Smooth muscle cell (in vitro differentiated cells): Measurements from ENCODE around the gene NPC1L1. TPM values are rescaled to one million over a fixed set of nuclear protein-coding genes. Genes with fewer than 3 reads are reported as not detected.
A peak's percentile ranks its signal among the peaks of the same experiment; 100 is the strongest.

Experiments used
- DNase-seq: peaks from one replicate; lab custom pipeline; 2025; ENCODE audit not compliant: unreplicated experiment; lab: John Stamatoyannopoulos, UW
- H2AFZ ChIP-seq: fragments of 200-600 bp; sonication (generic); 2 replicates; pipeline ENCODE4 v1.6.0; 2016; ENCODE audit warnings: antibody characterized with exemption, low read depth, mild to moderate bottlenecking
- H3F3A ChIP-seq: fragments of 200-600 bp; sonication (generic); 2 replicates; pipeline ENCODE4 v1.6.0; 2017; ENCODE audit warnings: antibody characterized with exemption, low read depth
- H3K27ac ChIP-seq: fragments of 200-600 bp; sonication (generic); 2 replicates; pipeline ENCODE4 v1.5.1; 2016; ENCODE audit warnings: low read depth, mild to moderate bottlenecking
- H3K27me3 ChIP-seq: fragments of 200-600 bp; sonication (generic); 2 replicates; pipeline ENCODE4 v1.6.1; 2016; ENCODE audit warnings: low read depth, mild to moderate bottlenecking
- H3K36me3 ChIP-seq: fragments of 200-600 bp; sonication (generic); 2 replicates; pipeline ENCODE4 v1.5.1; 2016; ENCODE audit warnings: low read depth
- H3K4me1 ChIP-seq: fragments of 200-600 bp; sonication (generic); 2 replicates; pipeline ENCODE4 v1.5.1; 2016; ENCODE audit warnings: low read depth
- H3K4me2 ChIP-seq: fragments of 200-600 bp; sonication (generic); 2 replicates; pipeline ENCODE4 v1.6.0; 2016; ENCODE audit warnings: mild to moderate bottlenecking
- H3K4me3 ChIP-seq: fragments of 200-600 bp; sonication (generic); 2 replicates; pipeline ENCODE4 v1.5.1; 2016; ENCODE audit warnings: mild to moderate bottlenecking
- H3K79me2 ChIP-seq: fragments of 200-600 bp; sonication (generic); 2 replicates; pipeline ENCODE4 v1.6.0; 2016; ENCODE audit warnings: low read depth, mild to moderate bottlenecking
- H3K9ac ChIP-seq: fragments of 200-600 bp; sonication (generic); 2 replicates; pipeline ENCODE4 v1.6.0; 2016; ENCODE audit warnings: low read depth
- H3K9me3 ChIP-seq: fragments of 200-600 bp; sonication (generic); replicated peaks from 2 replicates; pipeline ENCODE4 v1.5.1; 2016; ENCODE audit warnings: low read depth
- H4K20me1 ChIP-seq: fragments of 200-600 bp; sonication (generic); 2 replicates; pipeline ENCODE4 v1.6.0; 2016; ENCODE audit warnings: low read depth
- WGBS: methylation state at CpG from one replicate; pipeline ENCODE4 v1.1.7; 2016; ENCODE audit warnings: low lambda C conversion rate; 5-methylcytosine and 5-hydroxymethylcytosine counted together
- polyA plus RNA-seq: library from polyadenylated mRNA; unstranded; fragments of >200 nt; fragmentation: Nextera tagmentation; extraction: Ambion mirVana; gene quantifications from 2 replicates; pipeline ENCODE4 v1.2.1, GENCODE V29; 2016
- total RNA-seq: library from RNA; depleted of rRNA; stranded (reverse); fragments of >200 nt; gene quantifications from 2 replicates; pipeline ENCODE4 v1.2.3, GENCODE V29; 2014
- TF ChIP-seq, protein P1 (sequence below): fragments of 200-600 bp; sonication (generic); IDR thresholded peaks from 2 replicates; pipeline ENCODE4 v1.5.1; 2017; ENCODE audit warnings: borderline replicate concordance, mild to moderate bottlenecking, antibody characterized with exemption; ENCODE audit not compliant: insufficient read depth, poor library complexity, severe bottlenecking

The NPC1L1 gene
- total and polyA plus RNA-seq, 2 experiments from 2014 or later: 0.04 to 0.25 TPM

DNA sequence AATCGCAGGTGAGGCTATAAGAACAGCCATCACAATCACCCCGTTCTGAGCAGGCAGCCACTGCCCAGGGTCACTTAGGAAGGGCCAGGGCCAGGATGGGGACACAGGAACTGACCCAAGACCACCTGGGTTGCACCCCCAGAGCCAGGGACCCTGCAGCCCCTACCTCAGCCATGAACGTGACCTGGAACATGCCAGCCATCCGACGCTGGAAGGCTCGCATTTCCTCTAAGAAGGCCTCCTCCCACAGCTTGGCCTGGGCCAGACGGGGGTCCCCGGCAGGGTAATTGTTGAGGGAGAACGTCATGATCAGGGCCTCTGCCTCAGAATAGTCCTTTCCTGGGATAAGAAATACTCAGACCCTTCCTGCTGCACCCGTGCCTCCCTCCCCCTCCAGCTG lies 5.0 kb downstream of the NPC1L1 start:
- DNase-seq: no peak
- Histone ChIP-seq H2AFZ (no peak overlapping the region), H3K4me3 (no peak overlapping the region), H3K9me3 (no peaks in the 10 kb centered on the region), H3K4me1 (no peaks in the 10 kb centered on the region), H3K36me3 (no peaks in the 10 kb centered on the region), H3K79me2 (no peaks in the 10 kb centered on the region), H3K9ac (no peak overlapping the region), H3K4me2 (no peak overlapping the region), H4K20me1 (no peaks in the 10 kb centered on the region), H3F3A (no peaks in the 10 kb centered on the region), H3K27me3 (no peaks in the 10 kb centered on the region), H3K27ac (no peak overlapping the region)
- WGBS: 88% methylated on average over 10 of the region's 10 CpGs
- TF ChIP-seq, protein P1, sequence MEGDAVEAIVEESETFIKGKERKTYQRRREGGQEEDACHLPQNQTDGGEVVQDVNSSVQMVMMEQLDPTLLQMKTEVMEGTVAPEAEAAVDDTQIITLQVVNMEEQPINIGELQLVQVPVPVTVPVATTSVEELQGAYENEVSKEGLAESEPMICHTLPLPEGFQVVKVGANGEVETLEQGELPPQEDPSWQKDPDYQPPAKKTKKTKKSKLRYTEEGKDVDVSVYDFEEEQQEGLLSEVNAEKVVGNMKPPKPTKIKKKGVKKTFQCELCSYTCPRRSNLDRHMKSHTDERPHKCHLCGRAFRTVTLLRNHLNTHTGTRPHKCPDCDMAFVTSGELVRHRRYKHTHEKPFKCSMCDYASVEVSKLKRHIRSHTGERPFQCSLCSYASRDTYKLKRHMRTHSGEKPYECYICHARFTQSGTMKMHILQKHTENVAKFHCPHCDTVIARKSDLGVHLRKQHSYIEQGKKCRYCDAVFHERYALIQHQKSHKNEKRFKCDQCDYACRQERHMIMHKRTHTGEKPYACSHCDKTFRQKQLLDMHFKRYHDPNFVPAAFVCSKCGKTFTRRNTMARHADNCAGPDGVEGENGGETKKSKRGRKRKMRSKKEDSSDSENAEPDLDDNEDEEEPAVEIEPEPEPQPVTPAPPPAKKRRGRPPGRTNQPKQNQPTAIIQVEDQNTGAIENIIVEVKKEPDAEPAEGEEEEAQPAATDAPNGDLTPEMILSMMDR: no peak

DNA sequence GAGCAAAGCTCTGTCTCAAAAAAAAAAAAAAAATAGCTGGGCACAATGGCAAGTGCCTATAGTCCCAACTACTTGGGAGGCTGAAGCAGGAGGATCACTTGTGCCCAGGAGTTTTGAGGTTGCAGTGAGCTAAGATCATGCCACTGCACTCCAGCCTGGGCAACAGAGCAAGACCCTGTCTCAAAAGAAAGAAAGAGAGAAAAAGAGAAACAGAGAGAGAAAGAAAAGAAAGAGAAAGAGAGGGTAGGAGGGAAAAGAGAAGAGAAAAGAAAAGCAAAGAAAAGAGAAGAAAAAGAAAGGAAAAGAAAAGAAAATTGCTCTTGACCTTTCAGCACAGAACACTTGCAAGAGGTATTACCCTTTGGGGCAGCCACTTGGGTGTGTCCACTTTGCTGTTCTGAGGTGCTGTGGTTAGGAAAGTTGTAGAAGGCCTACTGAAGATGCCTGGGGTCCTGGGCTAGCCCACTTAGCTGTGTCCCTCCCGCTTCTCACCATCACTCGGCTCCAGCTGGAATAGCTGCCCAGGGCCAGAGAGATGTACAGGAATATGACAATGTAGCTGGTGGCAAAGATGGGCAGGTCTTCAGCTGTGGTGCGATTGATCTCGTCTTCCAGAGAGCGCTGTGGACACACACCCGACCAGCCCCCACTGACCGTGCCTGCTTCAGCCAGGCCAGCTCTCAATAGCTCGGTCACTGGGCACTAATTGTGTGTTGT lies 5.6 kb downstream of the NPC1L1 start:
- TF ChIP-seq, protein P1: no peak
- no peak overlapping the region for H3K9ac ChIP-seq
- H3K4me2 ChIP-seq: no peak overlapping the region
- H3K27me3 ChIP-seq: no peaks in the 10 kb centered on the region
- no peaks in the 10 kb centered on the region for H3K9me3 ChIP-seq
- 93% methylated on average over 8 of the region's 8 CpGs for WGBS
- no peak overlapping the region for H3K4me3 ChIP-seq
- no peaks in the 10 kb centered on the region for H3K36me3 ChIP-seq
- H4K20me1 ChIP-seq: no peaks in the 10 kb centered on the region
- no peaks in the 10 kb centered on the region for H3F3A ChIP-seq
- H2AFZ ChIP-seq: no peak overlapping the region
- no peak overlapping the region for H3K27ac ChIP-seq
- H3K79me2 ChIP-seq: no peaks in the 10 kb centered on the region
- H3K4me1 ChIP-seq: no peaks in the 10 kb centered on the region
- no peak for DNase-seq

DNA sequence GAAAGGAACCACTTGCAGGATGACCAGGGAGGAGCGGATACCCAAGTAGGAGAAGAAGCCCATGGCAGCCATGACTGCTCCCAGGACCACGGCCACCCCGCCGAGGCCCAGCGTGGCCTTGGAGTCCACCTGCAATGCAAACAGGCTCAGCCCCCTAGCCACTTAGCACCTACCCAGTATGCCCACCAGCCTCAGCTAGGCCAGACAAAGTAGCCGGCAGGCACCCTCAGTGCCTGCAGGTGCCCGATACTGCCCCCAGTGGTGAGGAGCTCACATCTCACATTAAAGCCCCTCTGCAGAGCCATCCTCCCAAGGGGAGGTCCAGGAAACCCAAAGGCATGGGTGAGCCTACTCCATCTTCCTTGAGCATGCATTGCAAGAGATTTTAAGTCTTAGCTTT lies 6.6 kb downstream of the NPC1L1 start:
- Histone ChIP-seq H3K4me3 (no peak overlapping the region), H3K9me3 (no peaks in the 10 kb centered on the region), H3K27me3 (no peaks in the 10 kb centered on the region), H3K36me3 (no peaks in the 10 kb centered on the region), H3K4me2 (no peak overlapping the region), H3K79me2 (no peaks in the 10 kb centered on the region), H3K9ac (no peak overlapping the region), H2AFZ (no peak overlapping the region), H3F3A (no peaks in the 10 kb centered on the region), H3K4me1 (no peaks in the 10 kb centered on the region), H4K20me1 (no peaks in the 10 kb centered on the region), H3K27ac (no peak overlapping the region)
- TF ChIP-seq, protein P1: peak; percentile 46
- no peak for DNase-seq
- WGBS: 50% methylated on average over 7 of the region's 7 CpGs

DNA sequence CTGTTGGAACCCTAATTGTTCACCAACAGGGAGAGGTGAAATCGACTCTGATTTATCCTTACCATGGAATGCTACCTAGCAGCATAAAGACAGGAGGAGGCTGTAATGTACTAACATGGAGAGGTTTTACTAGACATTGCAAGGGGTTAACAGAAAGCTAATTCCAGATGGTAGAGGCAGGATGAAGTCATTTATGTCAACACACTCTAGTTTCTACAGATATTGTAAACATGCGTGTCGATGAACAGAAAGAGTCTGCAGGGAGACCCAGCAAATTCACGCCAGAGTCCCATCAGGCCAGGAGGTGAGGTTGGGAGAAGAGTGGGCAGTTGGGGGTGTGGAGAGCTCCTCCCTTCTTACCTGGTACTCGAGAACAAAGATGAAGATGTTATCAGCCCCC lies 7.0 kb downstream of the NPC1L1 start:
- no peaks in the 10 kb centered on the region for H3K27me3 ChIP-seq
- no peaks in the 10 kb centered on the region for H3K79me2 ChIP-seq
- no peak overlapping the region for H3K9ac ChIP-seq
- no peaks in the 10 kb centered on the region for H3K9me3 ChIP-seq
- no peaks in the 10 kb centered on the region for H3F3A ChIP-seq
- H3K36me3 ChIP-seq: no peaks in the 10 kb centered on the region
- 69% methylated on average over 5 of the region's 5 CpGs for WGBS
- no peak overlapping the region for H3K27ac ChIP-seq
- DNase-seq: no peak
- no peak overlapping the region for H2AFZ ChIP-seq
- TF ChIP-seq, protein P1: no peak
- no peak overlapping the region for H3K4me2 ChIP-seq
- H4K20me1 ChIP-seq: no peaks in the 10 kb centered on the region
- H3K4me3 ChIP-seq: no peak overlapping the region
- no peaks in the 10 kb centered on the region for H3K4me1 ChIP-seq
